NK-92 treated with Interleukin-12 subunit alpha and Interleukin-12 subunit beta, amount 100 ng/mL, for 24 hours (cell line): Measurements from ENCODE around the gene MYO9A.
"Not testable (repeated sequence)": the region's sequence is repeated elsewhere in the genome, so short reads cannot be mapped to it uniquely, and the experiment has no call there.

Experiments used
- DNase-seq: peaks from one replicate; lab custom pipeline; 2025; lab: John Stamatoyannopoulos, UW

Gene MYO9A

GRCh38 chr15:72042865-72043264 lies 75.1 kb downstream of the MYO9A start:
- DNase-seq, result no peak

- DNase-seq, result no peak
Measured at GRCh38 chr15:72042054-72042453, 75.9 kb downstream of the MYO9A start.

- no peak for DNase-seq
Measured at GRCh38 chr15:72037321-72037720, 80.6 kb downstream of the MYO9A start.

GRCh38 chr15:72034859-72035650 lies 82.9 kb downstream of the MYO9A start:
- no peak for DNase-seq

GRCh38 chr15:72034351-72034750 lies 83.6 kb downstream of the MYO9A start:
- DNase-seq, result no peak

GRCh38 chr15:72033711-72034110 lies 84.2 kb downstream of the MYO9A start:
- no peak for DNase-seq

- no peak for DNase-seq
Measured at GRCh38 chr15:72033285-72033684, 84.7 kb downstream of the MYO9A start.

GRCh38 chr15:72021604-72022003 lies 96.3 kb downstream of the MYO9A start:
- DNase-seq, result no peak

- DNase-seq, result no peak
Measured at GRCh38 chr15:72020799-72021198, 97.2 kb downstream of the MYO9A start.

GRCh38 chr15:72014555-72014954 lies 103.4 kb downstream of the MYO9A start:
- DNase-seq, result not testable (repeated sequence)

GRCh38 chr15:72013703-72014102 lies 104.2 kb downstream of the MYO9A start:
- no peak for DNase-seq

- no peak for DNase-seq
Measured at GRCh38 chr15:72011302-72011942, 106.5 kb downstream of the MYO9A start.

- no peak for DNase-seq
Measured at GRCh38 chr15:72009222-72009621, 108.7 kb downstream of the MYO9A start.

GRCh38 chr15:72006382-72006781 lies 111.6 kb downstream of the MYO9A start:
- no peak for DNase-seq

- no peak for DNase-seq
Measured at GRCh38 chr15:72005483-72005882, 112.5 kb downstream of the MYO9A start.

- DNase-seq, result no peak
Measured at GRCh38 chr15:71999807-72000206, 118.1 kb downstream of the MYO9A start.

GRCh38 chr15:71998717-71999116 lies 119.2 kb downstream of the MYO9A start:
- not testable (repeated sequence) for DNase-seq

GRCh38 chr15:71997691-71998090 lies 120.3 kb downstream of the MYO9A start:
- no peak for DNase-seq

- DNase-seq, result no peak
Measured at GRCh38 chr15:71975816-71976150, 142.2 kb downstream of the MYO9A start.

- DNase-seq, result no peak
Measured at GRCh38 chr15:71974211-71974610, 143.7 kb downstream of the MYO9A start.

GRCh38 chr15:71973366-71973765 lies 144.6 kb downstream of the MYO9A start:
- DNase-seq, result no peak

GRCh38 chr15:71971905-71972304 lies 146.0 kb downstream of the MYO9A start:
- DNase-seq, result no peak

- DNase-seq, result no peak
Measured at GRCh38 chr15:71970435-71970834, 147.5 kb downstream of the MYO9A start.

- no peak for DNase-seq
Measured at GRCh38 chr15:71962537-71962936, 155.4 kb downstream of the MYO9A start.
